HCT116 (cell line): Measurements from ENCODE around the gene CCNK. TPM values are rescaled to one million over a fixed set of nuclear protein-coding genes. Genes with fewer than 3 reads are reported as not detected.

Experiments
- ATAC-seq: fragments of 200-7000 bp; cut with Tn5 transposase; 2 replicates; pipeline ENCODE4 v1.9.1; 2020; ENCODE audit warnings: mild to moderate bottlenecking, moderate library complexity
- BruUV-seq: library from RNA; stranded (reverse); fragments of 400-500 nt; replicated peaks from 2 replicates; lab custom pipeline; 2021; lab: Mats Ljungman, UMichigan
- CTCF ChIA-PET: fragments of 300-600 bp; sonication (Branson Sonifier 250); formaldehyde crosslinking; loops from one replicate; lab custom pipeline; 2021; ENCODE audit warnings: antibody characterized with exemption; lab: Charles Lee
- POLR2A ChIA-PET: fragments of 300-600, 350-600 bp; sonication (Branson Sonifier 250); formaldehyde crosslinking; loops from one replicate; lab custom pipeline; 2021; ENCODE audit warnings: antibody characterized with exemption; lab: Charles Lee
- RAD21 ChIA-PET, 2 experiments: fragments of 300-600 bp; sonication (Branson Sonifier 250); formaldehyde crosslinking; loops; one replicate each; lab custom pipeline; 2023; ENCODE audit warnings: low total read pairs in 2 of 2; ENCODE audit not compliant: uncharacterized antibody in 2 of 2, unreplicated experiment in 2 of 2, low non-redundant PET in 1 of 2; lab: Charles Lee
- DNase-seq: peaks from one replicate; pipeline ENCODE4 v3.0.0-alpha.2; 2010; ENCODE audit warnings: low read depth, low spot score
- H2AFZ ChIP-seq: fragments of 200-600 bp; shearing (Covaris generic), sonication (generic); 2 replicates; pipeline ENCODE4 v1.6.1; 2017; ENCODE audit warnings: low read depth, mixed run types, mixed read lengths, antibody characterized with exemption, low read length; ENCODE audit not compliant: poor library complexity, severe bottlenecking
- H3K27ac ChIP-seq: 2 replicates; pipeline ENCODE4 v1.5.1; 2012; ENCODE audit warnings: low read depth, low read length
- H3K27me3 ChIP-seq: fragments of 200-600 bp; sonication (generic); 2 replicates; pipeline ENCODE4 v1.6.1; 2016; ENCODE audit warnings: mixed run types, low read length, mixed read lengths; ENCODE audit not compliant: insufficient read depth
- H3K36me3 ChIP-seq, 2 experiments: fragments of 200-500 bp in 1 of 2; fragments of 200-600 bp in 1 of 2; sonication (Bioruptor generic) in 1 of 2; sonication (generic) in 1 of 2; 2 replicates each; pipeline versions ENCODE4 v1.5.1 to v1.6.1; 2014 to 2016; ENCODE audit warnings: low read length in 2 of 2, inconsistent platforms in 1 of 2, mixed read lengths in 1 of 2, mixed run types in 1 of 2; ENCODE audit not compliant: insufficient read depth in 2 of 2, control insufficient read depth in 1 of 2
- H3K4me1 ChIP-seq, 2 experiments: fragments of 200-600 bp in 1 of 2; sonication (generic) in 1 of 2; 2 replicates each; pipeline versions ENCODE4 v1.5.1 to v1.6.1; 2012 to 2017; ENCODE audit warnings: low read length in 2 of 2, inconsistent platforms in 1 of 2, mild to moderate bottlenecking in 1 of 2, mixed read lengths in 1 of 2, mixed run types in 1 of 2, moderate library complexity in 1 of 2; ENCODE audit not compliant: insufficient read depth in 2 of 2, control insufficient read depth in 1 of 2
- H3K4me2 ChIP-seq: fragments of 200-600 bp; sonication (generic); 2 replicates; pipeline ENCODE4 v1.6.1; 2017; ENCODE audit warnings: mixed run types, low read length, mixed read lengths
- H3K4me3 ChIP-seq, 2 experiments: fragments of 200-600 bp in 1 of 2; sonication (generic) in 1 of 2; replicated peaks in 1 of 2; 2 replicates each; pipeline ENCODE4 v1.5.1; 2011 to 2016; ENCODE audit warnings: low read length in 2 of 2, control low read depth in 1 of 2, low read depth in 1 of 2, mild to moderate bottlenecking in 1 of 2, mixed read lengths in 1 of 2, mixed run types in 1 of 2
- H3K79me2 ChIP-seq: fragments of 200-600 bp; sonication (generic); 2 replicates; pipeline ENCODE4 v1.6.1; 2017; ENCODE audit warnings: mild to moderate bottlenecking, mixed run types, low read length, moderate library complexity, mixed read lengths; ENCODE audit not compliant: insufficient read depth
- H3K9ac ChIP-seq: fragments of 200-600 bp; sonication (generic); 2 replicates; pipeline ENCODE4 v1.6.1; 2016; ENCODE audit warnings: low read length, mixed read lengths
- H3K9me2 ChIP-seq: fragments of 200-600 bp; sonication (generic), shearing (Covaris generic); 2 replicates; pipeline ENCODE4 v1.6.1; 2017; ENCODE audit warnings: mixed run types, mild to moderate bottlenecking, moderate library complexity; ENCODE audit not compliant: insufficient read depth
- H3K9me3 ChIP-seq, 2 experiments: fragments of 200-500 bp in 1 of 2; fragments of 200-600 bp in 1 of 2; sonication (Bioruptor generic) in 1 of 2; sonication (generic) in 1 of 2; 2 replicates each; pipeline ENCODE4 v1.6.1; 2014 to 2017; ENCODE audit warnings: low read length in 2 of 2, mixed read lengths in 2 of 2, inconsistent platforms in 1 of 2, low read depth in 1 of 2, mild to moderate bottlenecking in 1 of 2, mixed run types in 1 of 2, moderate library complexity in 1 of 2; ENCODE audit not compliant: control insufficient read depth in 1 of 2, insufficient read depth in 1 of 2
- H4K20me1 ChIP-seq: fragments of 200-600 bp; sonication (generic), shearing (Covaris generic); 2 replicates; pipeline ENCODE4 v1.6.1; 2017; ENCODE audit warnings: mixed run types, mild to moderate bottlenecking, moderate library complexity; ENCODE audit not compliant: insufficient read depth
- CEBPB ChIP-seq: IDR thresholded peaks from 2 replicates; pipeline ENCODE4 v1.6.1; 2012; ENCODE audit warnings: low read depth
- ELF1 ChIP-seq: IDR thresholded peaks from 2 replicates; pipeline ENCODE4 v1.6.1; 2012; ENCODE audit warnings: low read depth, borderline replicate concordance
- EZH2 ChIP-seq: fragments of 200-600 bp; sonication (generic); IDR thresholded peaks from 2 replicates; pipeline ENCODE4 v1.6.1; 2017; ENCODE audit warnings: antibody characterized with exemption, mixed run types
- EZH2phosphoT487 ChIP-seq: fragments of 200-600 bp; IDR thresholded peaks from 2 replicates; pipeline ENCODE4 v1.6.1; 2018; ENCODE audit warnings: antibody characterized with exemption, borderline replicate concordance
- JUND ChIP-seq: IDR thresholded peaks from 2 replicates; pipeline ENCODE4 v1.6.1; 2012
- SRF ChIP-seq: IDR thresholded peaks from 2 replicates; pipeline ENCODE4 v1.6.1; 2012; ENCODE audit warnings: low read depth
- TCF7L2 ChIP-seq: IDR thresholded peaks from 2 replicates; pipeline ENCODE4 v1.7.0; 2011; ENCODE audit warnings: borderline replicate concordance, inconsistent platforms; ENCODE audit not compliant: insufficient read depth, insufficient read length; ENCODE audit errors: extremely low read depth
- YY1 ChIP-seq: IDR thresholded peaks from 2 replicates; pipeline ENCODE4 v1.6.1; 2011; ENCODE audit warnings: low read length, low read depth, moderate library complexity, mild to moderate bottlenecking; ENCODE audit not compliant: insufficient replicate concordance; ENCODE audit errors: extremely low read depth
- ZBTB33 ChIP-seq: IDR thresholded peaks from 2 replicates; pipeline ENCODE4 v1.6.1; 2011; ENCODE audit warnings: mild to moderate bottlenecking, low read length, moderate library complexity; ENCODE audit not compliant: insufficient replicate concordance; ENCODE audit errors: extremely low read depth
- ZFX ChIP-seq: fragments of 450-650 bp; IDR thresholded peaks from 2 replicates; pipeline ENCODE4 v1.6.1; 2017
- intact Hi-C: fragments of 100-400 bp; cut with micrococcal nuclease; formaldehyde crosslinking; loops from 2 replicates; pipeline ENCODE4 v1.10.0; 2022
- total RNA-seq: library from RNA; stranded (reverse); gene quantifications from one replicate; pipeline ENCODE4 v1.2.1, GENCODE V29; 2021; ENCODE audit not compliant: unreplicated experiment
- TF ChIP-seq, protein P1 (sequence below), 3 experiments: fragments of 200-600 bp in 1 of 3; sonication (generic) in 1 of 3; IDR thresholded peaks in 2 of 3; conservative IDR thresholded peaks in 1 of 3; 2 replicates each; pipeline ENCODE4 v1.5.1; 2012 to 2017; ENCODE audit warnings: low read depth in 2 of 3, low read length in 2 of 3, antibody characterized with exemption in 1 of 3, borderline replicate concordance in 1 of 3, control low read depth in 1 of 3, mild to moderate bottlenecking in 1 of 3, mixed read lengths in 1 of 3, mixed run types in 1 of 3, moderate library complexity in 1 of 3; ENCODE audit not compliant: insufficient read depth in 1 of 3

Gene CCNK
- total RNA-seq, 1 experiment from 2014 or later: 68.2 TPM

DNA sequence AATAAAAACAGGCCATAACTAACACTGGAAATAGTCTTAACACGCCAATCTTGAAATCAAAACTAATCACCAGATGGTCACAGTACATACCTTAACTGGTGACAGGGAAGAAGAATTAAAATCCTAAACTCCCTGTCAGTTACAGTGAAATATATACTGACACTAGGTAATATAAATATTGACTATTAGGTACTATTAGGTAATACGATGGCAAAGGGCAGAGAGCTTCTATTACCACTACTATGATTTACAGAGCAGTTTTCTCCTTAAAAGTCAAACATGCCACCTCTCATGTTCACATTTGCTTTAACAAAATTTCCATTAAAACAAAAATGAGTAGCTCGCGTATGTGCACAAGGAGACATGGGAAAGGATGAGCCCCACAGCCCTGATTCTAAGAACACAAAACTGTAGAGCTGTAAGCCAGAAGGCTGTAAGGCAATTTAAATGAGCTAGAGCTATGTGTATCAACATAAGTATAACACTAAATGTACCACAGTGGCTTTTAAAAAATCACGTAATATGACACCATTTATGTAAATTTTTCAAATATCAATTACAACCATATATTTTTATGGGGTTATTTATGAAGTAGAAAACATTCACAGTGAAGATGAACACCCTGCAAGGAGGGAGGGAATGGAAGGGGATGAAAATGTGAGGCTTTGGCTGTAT lies 19.7 kb upstream of the CCNK start (continued):
- TF ChIP-seq, protein P1, sequence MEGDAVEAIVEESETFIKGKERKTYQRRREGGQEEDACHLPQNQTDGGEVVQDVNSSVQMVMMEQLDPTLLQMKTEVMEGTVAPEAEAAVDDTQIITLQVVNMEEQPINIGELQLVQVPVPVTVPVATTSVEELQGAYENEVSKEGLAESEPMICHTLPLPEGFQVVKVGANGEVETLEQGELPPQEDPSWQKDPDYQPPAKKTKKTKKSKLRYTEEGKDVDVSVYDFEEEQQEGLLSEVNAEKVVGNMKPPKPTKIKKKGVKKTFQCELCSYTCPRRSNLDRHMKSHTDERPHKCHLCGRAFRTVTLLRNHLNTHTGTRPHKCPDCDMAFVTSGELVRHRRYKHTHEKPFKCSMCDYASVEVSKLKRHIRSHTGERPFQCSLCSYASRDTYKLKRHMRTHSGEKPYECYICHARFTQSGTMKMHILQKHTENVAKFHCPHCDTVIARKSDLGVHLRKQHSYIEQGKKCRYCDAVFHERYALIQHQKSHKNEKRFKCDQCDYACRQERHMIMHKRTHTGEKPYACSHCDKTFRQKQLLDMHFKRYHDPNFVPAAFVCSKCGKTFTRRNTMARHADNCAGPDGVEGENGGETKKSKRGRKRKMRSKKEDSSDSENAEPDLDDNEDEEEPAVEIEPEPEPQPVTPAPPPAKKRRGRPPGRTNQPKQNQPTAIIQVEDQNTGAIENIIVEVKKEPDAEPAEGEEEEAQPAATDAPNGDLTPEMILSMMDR (IDR thresholded peaks at IDR 0.05 in 2 of 3, conservative IDR thresholded peaks at IDR 0.05 in 1 of 3; ENCODE audit: borderline replicate concordance in 1 of 3, insufficient read depth in 1 of 3, low read depth in 2 of 3, low read length in 2 of 3): no peak
- TF ChIP-seq ELF1 (no peak), TCF7L2 (no peak), JUND (no peak), CEBPB (no peak), EZH2phosphoT487 (no peak), SRF (no peak), ZFX (no peak), EZH2 (no peak), YY1 (no peak)

DNA sequence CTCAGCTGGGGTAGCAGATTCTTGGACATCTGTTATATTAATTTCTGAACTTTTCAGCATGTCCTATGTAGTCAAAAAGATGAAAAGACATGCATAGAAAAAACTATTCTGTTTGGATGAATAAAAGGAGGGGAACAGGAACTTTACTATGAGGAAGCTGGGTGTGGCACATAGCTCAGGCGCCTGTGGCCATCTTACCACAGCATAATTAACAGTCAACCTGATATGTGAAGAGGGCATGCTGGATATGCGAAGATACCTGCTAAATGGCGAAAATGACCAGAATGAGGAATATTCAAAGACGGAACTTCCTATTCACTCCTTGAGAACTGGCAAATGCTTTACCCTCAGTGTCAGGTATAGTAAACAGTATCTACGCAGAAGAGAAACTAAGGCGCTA lies 19.0 kb upstream of the CCNK start:
- ChIA-PET POLR2A (no interaction called here), RAD21 (no interaction called here), CTCF (no interaction called here)
- no peaks in the 10 kb centered on the region for H3K9me3 ChIP-seq
- no peak overlapping the region for H2AFZ ChIP-seq
- ATAC-seq: no peak
- no peak overlapping the region for H3K4me3 ChIP-seq
- TF ChIP-seq ZBTB33: no peak
- no peak for TF ChIP-seq ZFX
- intact Hi-C loops: no loop called here
- H3K27ac ChIP-seq: no peak overlapping the region
- no peak for DNase-seq
- H4K20me1 ChIP-seq: no peaks in the 10 kb centered on the region
- H3K4me2 ChIP-seq: no peak overlapping the region
- no peaks in the 10 kb centered on the region for H3K9me2 ChIP-seq
- H3K27me3 ChIP-seq: no peaks in the 10 kb centered on the region
- H3K79me2 ChIP-seq: peaks cover 10% of the 10 kb centered on the region
- H3K4me1 ChIP-seq: 0 out of 4 replicates have a peak, but pooled peaks cover 0 to 4% of the 10 kb centered on the region in 2 experiments
- H3K36me3 ChIP-seq: peaks cover 4 to 24% of the 10 kb centered on the region in 2 experiments; a peak in 3 of 4 replicates
- BruUV-seq: no TSS peak
- no peak overlapping the region for H3K9ac ChIP-seq
